C4-2B (cell line): ENCODE measurements around the gene IFNA5.

Experiments used
- CTCF ChIP-seq: fragments of 450-650 bp; conservative IDR thresholded peaks from 2 replicates; pipeline ENCODE4 v1.5.1; 2017; ENCODE audit warnings: mild to moderate bottlenecking
- ZFX ChIP-seq: fragments of 450-650 bp; IDR thresholded peaks from 2 replicates; pipeline ENCODE4 v1.6.1; 2017

- TF ChIP-seq CTCF (no peak), ZFX (no peak)
These were observed 11.7 kb upstream of the IFNA5 start for GRCh38 chr9:21316860-21317259.
